IPS DF 6.9 (cell line): ENCODE measurements around the gene DYNC1LI1.

ENCODE experiments used
- DNase-seq: peaks from one replicate; pipeline ENCODE4 v3.0.0-alpha.2; 2013; ENCODE audit warnings: low read depth, low spot score
- H3K27ac ChIP-seq: one replicate; pipeline ENCODE4 v1.5.1; 2013; ENCODE audit warnings: low read length, control low read depth
- H3K27me3 ChIP-seq: 2 replicates; pipeline ENCODE4 v1.6.1; 2013; ENCODE audit warnings: mild to moderate bottlenecking, low read length; ENCODE audit not compliant: control insufficient read depth, insufficient read depth
- H3K36me3 ChIP-seq: 2 replicates; pipeline ENCODE4 v1.6.1; 2013; ENCODE audit warnings: low read length; ENCODE audit not compliant: control insufficient read depth, insufficient read depth
- H3K4me1 ChIP-seq: 2 replicates; pipeline ENCODE4 v1.6.1; 2013; ENCODE audit warnings: low read length; ENCODE audit not compliant: control insufficient read depth, insufficient read depth
- H3K4me3 ChIP-seq: 2 replicates; pipeline ENCODE4 v1.5.1; 2013; ENCODE audit warnings: mild to moderate bottlenecking, low read length
- H3K9me3 ChIP-seq: 2 replicates; pipeline ENCODE4 v1.6.1; 2013; ENCODE audit warnings: low read length, inconsistent platforms; ENCODE audit not compliant: control insufficient read depth, insufficient read depth
- WGBS: extraction: QIAGEN DNeasy Blood & Tissue Kit; methylation state at CpG from one replicate; pipeline ENCODE4 v1.1.7; 2013; ENCODE audit warnings: mixed read lengths, missing lambda C conversion rate; ENCODE audit not compliant: insufficient read length, insufficient coverage; 5-methylcytosine and 5-hydroxymethylcytosine counted together

Gene DYNC1LI1

DNA sequence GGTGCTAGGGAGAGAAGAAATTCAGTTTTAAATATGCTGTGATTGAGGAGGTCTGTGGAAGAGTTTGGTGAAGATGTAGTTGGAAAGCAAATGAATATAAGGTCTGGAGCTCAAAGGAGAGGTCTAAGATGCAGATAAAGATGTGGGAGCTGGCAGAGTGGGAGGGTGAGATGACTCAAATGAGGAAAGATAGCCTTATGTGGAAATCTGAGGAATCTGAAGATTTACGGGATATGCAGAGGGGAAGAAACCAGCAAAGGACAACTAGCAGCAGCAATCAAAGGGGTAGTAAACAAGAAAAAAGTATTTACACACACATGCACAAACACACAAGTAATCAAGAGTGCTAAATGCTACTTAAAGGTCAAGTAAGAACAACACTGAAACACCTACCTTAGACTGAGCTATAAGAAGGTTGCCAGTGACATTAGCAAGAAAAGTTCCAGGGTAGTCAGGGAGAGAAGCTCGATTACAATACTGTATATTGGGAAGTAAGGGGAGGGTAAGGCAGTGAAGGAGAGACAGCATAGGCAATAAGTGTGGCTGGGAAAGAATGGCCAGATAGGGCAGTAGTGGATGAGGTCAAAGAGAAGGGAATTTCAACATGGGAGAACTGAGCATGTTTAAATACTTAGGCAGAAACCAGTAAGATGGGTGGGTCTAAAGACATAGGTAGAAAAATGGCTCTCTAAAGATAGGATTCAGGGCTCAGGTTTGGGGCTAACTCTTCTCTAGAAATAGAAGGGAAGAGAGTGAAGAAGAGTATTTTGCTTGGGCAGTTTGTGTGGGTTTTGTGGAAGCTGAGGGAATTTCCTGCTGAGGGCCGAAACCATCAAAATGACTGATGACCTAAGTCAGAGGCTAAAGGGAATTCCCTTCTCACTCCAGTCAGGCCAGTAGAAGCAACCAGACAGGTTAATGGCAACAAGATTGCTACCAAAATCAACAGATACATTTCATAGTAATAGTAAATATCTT, 76.9 kb downstream of the DYNC1LI1 start:
- H3K36me3 ChIP-seq, result no peaks in the 10 kb centered on the region
- no peak overlapping the region for H3K27ac ChIP-seq
- no peaks in the 10 kb centered on the region for H3K27me3 ChIP-seq
- H3K9me3 ChIP-seq, result no peaks in the 10 kb centered on the region
- DNase-seq, result no peak
- H3K4me1 ChIP-seq, result no peaks in the 10 kb centered on the region
- no CpG with 5 or more reads among the region's 3 CpGs for WGBS
- H3K4me3 ChIP-seq, result no peak overlapping the region

DNA sequence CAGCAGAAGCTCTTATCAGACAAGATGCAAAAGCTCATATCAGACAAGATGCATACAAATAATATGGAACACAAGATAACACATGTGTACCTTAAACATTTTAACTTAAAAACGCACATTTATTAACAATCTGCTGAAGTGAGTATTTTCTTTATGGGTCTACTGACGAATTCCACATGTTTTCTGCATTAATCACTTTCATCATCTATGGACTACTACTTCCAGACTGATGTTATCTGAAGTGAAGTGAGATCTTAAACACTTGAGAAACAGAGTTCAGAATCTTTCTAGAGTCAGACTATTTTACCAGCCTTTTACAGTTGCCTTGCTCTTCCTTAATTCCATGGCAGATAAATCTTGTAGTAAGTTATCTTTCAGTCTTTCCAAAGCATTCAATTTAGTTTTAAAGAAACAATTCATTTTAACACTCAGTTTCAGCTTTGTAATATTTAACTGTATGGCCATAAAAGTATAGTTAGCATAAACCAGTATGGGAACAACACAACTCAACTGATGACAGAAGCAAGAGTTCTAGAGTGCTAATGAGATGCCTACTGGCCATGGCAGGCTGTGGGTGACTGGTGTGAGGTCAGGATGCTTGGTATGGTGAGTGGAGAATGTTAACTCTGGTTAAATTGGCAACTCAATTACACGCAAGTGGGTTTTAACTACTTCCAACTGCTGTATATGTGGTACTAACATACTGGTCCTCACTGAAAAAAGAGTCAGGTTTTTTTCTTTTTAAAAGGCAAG, 77.8 kb downstream of the DYNC1LI1 start:
- Histone ChIP-seq H3K9me3 (no peaks in the 10 kb centered on the region), H3K36me3 (no peaks in the 10 kb centered on the region), H3K4me3 (no peak overlapping the region), H3K27ac (no peak overlapping the region), H3K27me3 (no peaks in the 10 kb centered on the region), H3K4me1 (no peaks in the 10 kb centered on the region)
- DNase-seq, result no peak
- no CpG with 5 or more reads among the region's 3 CpGs for WGBS

DNA sequence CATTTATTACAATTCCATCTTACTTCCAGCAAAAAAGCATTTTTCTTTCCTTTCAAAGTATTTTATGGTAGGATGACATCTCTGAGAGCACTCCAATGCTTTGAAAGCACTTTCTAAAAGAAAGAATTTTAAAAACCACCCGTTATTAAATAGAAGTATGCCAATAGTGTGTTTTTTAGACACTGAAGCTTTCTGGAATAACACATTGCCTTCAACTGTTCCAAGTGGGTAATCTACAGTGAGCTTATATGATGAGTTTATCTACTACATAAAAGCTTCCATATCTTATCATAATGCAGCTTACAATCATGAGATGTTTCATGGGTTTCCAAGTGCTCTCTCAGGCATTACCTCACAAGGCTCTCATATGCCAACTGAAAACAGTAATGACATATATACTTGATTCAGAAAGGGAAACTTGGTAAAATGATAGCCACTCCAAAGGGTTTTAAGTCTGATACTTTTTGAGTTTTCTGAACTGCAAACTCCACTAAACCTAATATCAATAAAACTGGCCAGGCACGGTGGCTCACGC, 82.1 kb downstream of the DYNC1LI1 start:
- DNase-seq, result no peak
- Histone ChIP-seq H3K36me3 (peaks cover 2% of the 10 kb centered on the region; the same call in 1 of the 2 replicates), H3K27ac (no peak overlapping the region), H3K4me1 (no peaks in the 10 kb centered on the region), H3K27me3 (no peaks in the 10 kb centered on the region), H3K9me3 (no peaks in the 10 kb centered on the region), H3K4me3 (no peak overlapping the region)
- no CpG with 5 or more reads among the region's 3 CpGs for WGBS

GRCh38 chr3:32487781-32488473, 82.7 kb downstream of the DYNC1LI1 start:
- no peak overlapping the region for H3K27ac ChIP-seq
- no peaks in the 10 kb centered on the region for H3K4me1 ChIP-seq
- no peak for DNase-seq
- H3K9me3 ChIP-seq, result no peaks in the 10 kb centered on the region
- no CpG with 5 or more reads among the region's 3 CpGs for WGBS
- H3K36me3 ChIP-seq, result peaks cover 2% of the 10 kb centered on the region; the same call in 1 of the 2 replicates
- no peak overlapping the region for H3K4me3 ChIP-seq
- no peaks in the 10 kb centered on the region for H3K27me3 ChIP-seq

DNA sequence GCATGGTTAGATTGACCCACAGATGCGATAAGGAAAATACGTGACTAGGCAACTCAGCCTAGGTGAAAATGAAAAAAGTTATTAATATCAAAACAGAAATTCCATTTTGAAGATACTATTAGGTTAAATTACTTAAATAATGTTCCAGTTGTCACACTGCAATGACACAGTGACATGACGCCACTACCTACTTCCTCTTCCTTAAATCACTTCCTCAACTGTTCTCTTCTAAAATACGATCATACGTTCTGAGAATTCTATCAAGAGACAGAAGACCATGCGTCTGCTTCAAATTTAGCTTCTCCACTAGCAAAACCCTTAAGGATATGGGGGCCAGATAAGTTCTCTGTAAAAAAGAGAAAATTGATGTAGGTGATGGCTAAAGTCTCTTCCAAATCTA, 86.2 kb downstream of the DYNC1LI1 start:
- DNase-seq, result no peak
- no peaks in the 10 kb centered on the region for H3K4me1 ChIP-seq
- H3K36me3 ChIP-seq, result peaks cover 2% of the 10 kb centered on the region; the same call in 1 of the 2 replicates
- no peaks in the 10 kb centered on the region for H3K9me3 ChIP-seq
- H3K27ac ChIP-seq, result no peak overlapping the region
- 100% methylated on average over 3 of the region's 6 CpGs for WGBS
- H3K27me3 ChIP-seq, result no peaks in the 10 kb centered on the region
- H3K4me3 ChIP-seq, result no peak overlapping the region

GRCh38 chr3:32483772-32484171, 86.9 kb downstream of the DYNC1LI1 start:
- WGBS, result no CpG with 5 or more reads among the region's 1 CpG

GRCh38 chr3:32482693-32483092, 88.0 kb downstream of the DYNC1LI1 start:
- no peaks in the 10 kb centered on the region for H3K9me3 ChIP-seq
- H3K4me1 ChIP-seq, result no peaks in the 10 kb centered on the region
- no CpG with 5 or more reads among the region's 1 CpG for whole genome bisulfite sequencing
- DNase-seq, result no peak
- H3K27ac ChIP-seq, result no peak overlapping the region
- H3K27me3 ChIP-seq, result no peaks in the 10 kb centered on the region
- no peak overlapping the region for H3K4me3 ChIP-seq
- H3K36me3 ChIP-seq, result peaks cover 2% of the 10 kb centered on the region; the same call in 1 of the 2 replicates

More at GRCh38 chr3:32483772-32484171, 86.9 kb downstream of the DYNC1LI1 start:
- Histone ChIP-seq H3K36me3 (peaks cover 2% of the 10 kb centered on the region; the same call in 1 of the 2 replicates), H3K4me3 (no peak overlapping the region), H3K27ac (no peak overlapping the region), H3K9me3 (no peaks in the 10 kb centered on the region), H3K4me1 (no peaks in the 10 kb centered on the region), H3K27me3 (no peaks in the 10 kb centered on the region)
- DNase-seq, result no peak

DNA sequence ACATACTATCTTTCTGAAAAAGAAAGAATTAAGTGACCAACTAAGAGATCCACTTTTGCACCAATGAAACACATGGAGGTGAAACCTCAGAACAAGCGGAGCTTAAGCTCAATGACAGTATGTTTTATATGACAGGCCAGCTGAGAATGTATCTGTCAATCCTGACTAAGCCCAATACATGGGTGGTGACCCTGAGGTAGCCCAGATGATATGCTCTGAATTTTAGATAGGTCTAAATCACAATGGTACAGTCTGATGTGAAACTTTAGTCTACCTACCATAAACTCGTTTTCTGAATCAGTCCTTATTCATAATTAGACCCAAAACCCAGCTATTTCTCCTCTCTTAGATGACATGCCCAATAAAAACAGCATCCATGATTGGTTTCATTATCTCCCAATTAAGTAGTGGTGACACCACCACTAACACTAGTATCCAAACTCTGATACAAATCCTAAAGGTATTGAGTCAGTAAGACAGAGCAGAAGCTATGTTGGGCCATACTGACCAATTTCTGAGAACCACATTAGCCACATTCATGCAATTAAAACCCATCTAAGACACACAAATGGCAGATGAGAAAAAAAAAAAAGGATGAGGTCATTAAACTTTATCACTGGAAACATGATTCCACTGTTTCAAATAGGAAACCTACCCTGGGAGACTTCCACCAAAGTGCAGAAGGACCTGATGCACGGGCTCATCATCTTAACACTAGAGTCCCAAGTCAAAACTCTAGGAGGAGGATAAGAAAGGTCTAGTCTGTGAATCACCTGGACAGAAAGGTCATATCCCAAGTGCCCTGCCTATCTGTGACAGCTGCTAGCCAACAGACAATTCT, 88.6 kb downstream of the DYNC1LI1 start:
- Histone ChIP-seq H3K36me3 (peaks cover 2% of the 10 kb centered on the region; the same call in 1 of the 2 replicates), H3K27me3 (no peaks in the 10 kb centered on the region), H3K9me3 (no peaks in the 10 kb centered on the region), H3K4me1 (no peaks in the 10 kb centered on the region), H3K27ac (no peak overlapping the region), H3K4me3 (no peak overlapping the region)
- no CpG with 5 or more reads among the region's 3 CpGs for WGBS
- no peak for DNase-seq

DNA sequence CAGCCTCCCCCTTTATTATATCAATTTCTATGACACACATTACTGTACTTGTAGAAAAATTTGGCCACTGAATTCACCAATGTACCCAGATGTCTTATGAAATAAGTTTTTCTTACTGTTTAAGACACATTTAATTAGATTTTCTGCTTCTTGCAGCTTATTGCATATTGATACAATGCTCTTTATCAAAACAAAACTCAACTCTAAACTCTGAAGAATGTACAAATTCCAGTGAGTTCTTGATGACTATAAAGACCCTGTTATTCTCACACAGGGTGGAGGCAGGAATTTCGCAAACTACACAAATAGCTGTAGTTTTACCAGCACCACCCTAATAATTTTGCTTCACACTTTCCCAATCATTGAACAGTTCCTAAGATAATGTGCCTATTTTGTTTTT, 90.1 kb downstream of the DYNC1LI1 start:
- Histone ChIP-seq H3K9me3 (no peaks in the 10 kb centered on the region), H3K27ac (no peak overlapping the region), H3K27me3 (no peaks in the 10 kb centered on the region), H3K4me3 (no peak overlapping the region), H3K4me1 (no peaks in the 10 kb centered on the region), H3K36me3 (peaks cover 2% of the 10 kb centered on the region; the same call in 1 of the 2 replicates)
- no peak for DNase-seq
- no CpG with 5 or more reads among the region's 1 CpG for WGBS
